PC-9 (cell line): ENCODE data around the gene ZSWIM1. TPM values are rescaled to one million over a fixed set of nuclear protein-coding genes. Genes with fewer than 3 reads are reported as not detected.

Experiments used
- BruUV-seq: library from RNA; stranded (reverse); fragments of 400-500 nt; replicated peaks from 2 replicates; lab custom pipeline; 2021; lab: Mats Ljungman, UMichigan
- CTCF ChIA-PET: fragments of 300-600 bp; sonication (Branson Sonifier 250); formaldehyde crosslinking; loops from one replicate; lab custom pipeline; 2022; ENCODE audit warnings: antibody characterized with exemption; lab: Charles Lee
- POLR2A ChIA-PET: fragments of 300-600 bp; sonication (Branson Sonifier 250); formaldehyde crosslinking; loops from one replicate; lab custom pipeline; 2022; ENCODE audit warnings: antibody characterized with exemption; ENCODE audit not compliant: unreplicated experiment; lab: Charles Lee
- DNase-seq, 2 experiments: peaks; one replicate each; pipeline versions ENCODE4 v3.0.0 to v3.0.0-alpha.2; 2015 to 2022; ENCODE audit warnings: mixed read lengths in 1 of 2
- H2AFZ ChIP-seq: fragments of 200-600 bp; sonication (generic); 2 replicates; pipeline ENCODE4 v1.8.1; 2017; ENCODE audit warnings: antibody characterized with exemption
- H3F3A ChIP-seq: fragments of 200-600 bp; sonication (generic); 2 replicates; pipeline ENCODE4 v1.8.1; 2017; ENCODE audit warnings: antibody characterized with exemption, mild to moderate bottlenecking, low read depth; ENCODE audit not compliant: insufficient read depth
- H3K27ac ChIP-seq: fragments of 200-600 bp; sonication (generic); 2 replicates; pipeline ENCODE4 v1.6.1; 2016; ENCODE audit warnings: mixed run types
- H3K27me3 ChIP-seq: fragments of 200-600 bp; sonication (generic); 2 replicates; pipeline ENCODE4 v1.6.1; 2016; ENCODE audit warnings: low read depth, mixed run types; ENCODE audit not compliant: insufficient read depth
- H3K36me3 ChIP-seq: fragments of 200-600 bp; sonication (generic); 2 replicates; pipeline ENCODE4 v1.6.1; 2016; ENCODE audit warnings: low read depth, mixed run types
- H3K4me1 ChIP-seq: fragments of 200-600 bp; sonication (generic); replicated peaks from 2 replicates; pipeline ENCODE4 v1.6.1; 2016; ENCODE audit warnings: mixed run types; ENCODE audit not compliant: insufficient read depth
- H3K4me2 ChIP-seq: fragments of 200-600 bp; sonication (generic); 2 replicates; pipeline ENCODE4 v1.6.1; 2017; ENCODE audit warnings: mixed run types
- H3K4me3 ChIP-seq: fragments of 200-600 bp; sonication (generic); 2 replicates; pipeline ENCODE4 v1.6.1; 2016; ENCODE audit warnings: mixed run types
- H3K79me2 ChIP-seq: fragments of 200-600 bp; sonication (generic); 2 replicates; pipeline ENCODE4 v1.6.1; 2017; ENCODE audit warnings: low read depth, mixed run types
- H3K9me2 ChIP-seq: fragments of 200-600 bp; sonication (generic); 2 replicates; pipeline ENCODE4 v1.8.1; 2017; ENCODE audit warnings: mild to moderate bottlenecking; ENCODE audit not compliant: insufficient read depth
- H3K9me3 ChIP-seq: fragments of 200-600 bp; sonication (generic); 2 replicates; pipeline ENCODE4 v1.8.1; 2016; ENCODE audit warnings: low read depth; ENCODE audit not compliant: insufficient read depth
- H4K20me1 ChIP-seq: fragments of 200-600 bp; sonication (generic); 2 replicates; pipeline ENCODE4 v1.8.1; 2017; ENCODE audit not compliant: insufficient read depth
- EZH2 ChIP-seq: fragments of 200-600 bp; sonication (generic); IDR thresholded peaks from 2 replicates; pipeline ENCODE4 v1.8.0; 2017; ENCODE audit warnings: antibody characterized with exemption, low read depth
- intact Hi-C: fragments of 100-400 bp; cut with micrococcal nuclease; formaldehyde crosslinking; loops from one replicate; pipeline ENCODE4 v1.10.0; 2022; ENCODE audit not compliant: unreplicated experiment
- total RNA-seq: library from RNA; stranded (reverse); gene quantifications from 2 replicates; pipeline ENCODE4 v1.2.3, GENCODE V29; 2021
- TF ChIP-seq, protein P1 (sequence below): fragments of 200-600 bp; sonication (generic); conservative IDR thresholded peaks from 2 replicates; pipeline ENCODE4 v1.6.1; 2017; ENCODE audit warnings: mixed run types, antibody characterized with exemption, mild to moderate bottlenecking, moderate library complexity

The ZSWIM1 gene
- total RNA-seq, 1 experiment from 2014 or later, result 13.2 TPM

DNA sequence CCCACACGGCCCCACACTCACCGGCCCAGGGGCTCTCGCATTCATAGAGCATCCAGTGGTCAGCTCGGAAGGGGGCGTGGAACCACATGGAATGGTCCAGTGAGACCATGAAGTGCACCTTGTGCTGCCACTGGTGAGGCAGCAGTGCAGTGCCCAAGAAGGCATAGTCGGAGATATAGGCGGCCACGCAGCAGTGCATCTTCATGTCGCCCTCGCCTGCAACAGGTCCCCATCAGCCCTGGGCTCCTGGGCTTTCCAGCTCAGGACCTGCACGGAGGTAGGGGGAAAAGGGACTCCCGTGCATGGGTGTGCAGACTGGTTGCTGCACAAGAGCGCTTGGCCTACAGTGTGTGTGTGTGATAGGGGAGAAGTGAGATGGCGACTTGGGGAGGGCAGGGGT lies 37.5 kb upstream of the ZSWIM1 start:
- H2AFZ ChIP-seq, result no peak overlapping the region
- CTCF ChIA-PET, result no interaction called here
- no peak for DNase-seq
- TF ChIP-seq EZH2, result no peak
- TF ChIP-seq, protein P1, sequence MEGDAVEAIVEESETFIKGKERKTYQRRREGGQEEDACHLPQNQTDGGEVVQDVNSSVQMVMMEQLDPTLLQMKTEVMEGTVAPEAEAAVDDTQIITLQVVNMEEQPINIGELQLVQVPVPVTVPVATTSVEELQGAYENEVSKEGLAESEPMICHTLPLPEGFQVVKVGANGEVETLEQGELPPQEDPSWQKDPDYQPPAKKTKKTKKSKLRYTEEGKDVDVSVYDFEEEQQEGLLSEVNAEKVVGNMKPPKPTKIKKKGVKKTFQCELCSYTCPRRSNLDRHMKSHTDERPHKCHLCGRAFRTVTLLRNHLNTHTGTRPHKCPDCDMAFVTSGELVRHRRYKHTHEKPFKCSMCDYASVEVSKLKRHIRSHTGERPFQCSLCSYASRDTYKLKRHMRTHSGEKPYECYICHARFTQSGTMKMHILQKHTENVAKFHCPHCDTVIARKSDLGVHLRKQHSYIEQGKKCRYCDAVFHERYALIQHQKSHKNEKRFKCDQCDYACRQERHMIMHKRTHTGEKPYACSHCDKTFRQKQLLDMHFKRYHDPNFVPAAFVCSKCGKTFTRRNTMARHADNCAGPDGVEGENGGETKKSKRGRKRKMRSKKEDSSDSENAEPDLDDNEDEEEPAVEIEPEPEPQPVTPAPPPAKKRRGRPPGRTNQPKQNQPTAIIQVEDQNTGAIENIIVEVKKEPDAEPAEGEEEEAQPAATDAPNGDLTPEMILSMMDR, result no peak
- intact Hi-C loops, result no loop called here
- no peaks in the 10 kb centered on the region for H3K9me2 ChIP-seq
- H3K36me3 ChIP-seq, result 0 out of 2 replicates have a peak, but pooled peaks cover 9% of the 10 kb centered on the region
- H3K9me3 ChIP-seq, result no peaks in the 10 kb centered on the region
- H3K4me1 ChIP-seq, result no peaks in the 10 kb centered on the region
- H4K20me1 ChIP-seq, result no peaks in the 10 kb centered on the region
- no peak overlapping the region for H3K27ac ChIP-seq
- no peak overlapping the region for H3K4me3 ChIP-seq
- H3K27me3 ChIP-seq, result no peaks in the 10 kb centered on the region
- BruUV-seq, result no TSS peak
- H3K4me2 ChIP-seq, result no peak overlapping the region
- no peaks in the 10 kb centered on the region for H3K79me2 ChIP-seq
- POLR2A ChIA-PET, result no interaction called here
- no peaks in the 10 kb centered on the region; the same call in 1 of the 2 replicates for H3F3A ChIP-seq

DNA sequence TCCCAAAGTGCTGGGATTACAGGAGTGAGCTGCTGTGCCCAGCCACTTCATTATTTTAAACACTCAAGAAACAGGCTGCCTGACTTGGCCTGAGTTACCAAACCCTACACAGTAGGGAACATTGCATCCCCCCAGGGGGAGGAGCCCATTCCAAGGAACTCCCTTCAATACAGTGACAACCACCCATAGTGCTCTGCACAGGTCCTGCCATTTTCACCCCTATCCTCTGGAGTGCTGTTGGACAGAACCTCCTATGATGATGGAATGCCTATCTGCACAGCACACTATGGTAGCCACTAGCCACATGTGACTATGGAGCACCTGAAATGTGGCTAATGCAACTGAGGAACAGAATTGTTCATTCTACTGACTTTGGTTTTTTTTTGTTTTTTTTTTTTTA lies 35.6 kb upstream of the ZSWIM1 start:
- Histone ChIP-seq H4K20me1 (no peaks in the 10 kb centered on the region), H3F3A (no peaks in the 10 kb centered on the region; the same call in 1 of the 2 replicates), H3K27me3 (no peaks in the 10 kb centered on the region), H3K36me3 (0 out of 2 replicates have a peak, but pooled peaks cover 9% of the 10 kb centered on the region), H3K9me2 (no peaks in the 10 kb centered on the region), H3K4me1 (no peaks in the 10 kb centered on the region), H3K9me3 (no peaks in the 10 kb centered on the region), H3K4me3 (no peak overlapping the region), H3K27ac (no peak overlapping the region), H3K79me2 (no peaks in the 10 kb centered on the region), H2AFZ (no peak overlapping the region), H3K4me2 (no peak overlapping the region)
- intact Hi-C loops, result no loop called here
- BruUV-seq, result no TSS peak
- DNase-seq, result no peak
- TF ChIP-seq, protein P1, result no peak
- no peak for TF ChIP-seq EZH2
- POLR2A ChIA-PET, result interaction anchor here (0.7 kb wide), 1 partner anchor 524 kb away, joined by 4 read pairs; no protein-coding TSS in a partner anchor
- CTCF ChIA-PET, result no interaction called here

DNA sequence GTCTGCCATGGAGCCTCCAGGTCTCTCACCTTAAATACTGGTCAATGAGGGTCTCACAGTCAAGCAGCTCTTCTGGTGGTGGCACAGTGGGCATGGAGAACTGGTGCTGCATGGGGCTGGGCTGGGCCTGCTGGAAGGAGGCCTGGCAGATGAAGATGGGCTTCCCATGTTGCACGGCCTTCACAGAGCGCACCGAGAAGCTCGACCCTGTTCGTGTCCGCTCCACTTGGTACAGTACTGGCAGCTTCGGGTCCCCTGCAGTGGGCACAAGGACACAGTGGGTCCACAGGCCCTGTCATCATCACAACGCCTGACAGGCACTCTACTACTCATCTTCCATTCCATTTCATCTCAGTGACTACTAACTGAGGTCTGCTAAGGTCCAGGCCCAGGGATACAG lies 32.6 kb upstream of the ZSWIM1 start:
- no peak for DNase-seq
- Histone ChIP-seq H3K79me2 (no peaks in the 10 kb centered on the region), H3K4me2 (no peak overlapping the region), H3K27me3 (no peaks in the 10 kb centered on the region), H4K20me1 (no peaks in the 10 kb centered on the region), H3K27ac (no peak overlapping the region), H3K9me3 (no peaks in the 10 kb centered on the region), H2AFZ (no peak overlapping the region), H3K9me2 (no peaks in the 10 kb centered on the region), H3F3A (no peaks in the 10 kb centered on the region), H3K36me3 (0 out of 2 replicates have a peak, but pooled peaks cover 9% of the 10 kb centered on the region), H3K4me3 (no peak overlapping the region), H3K4me1 (no peaks in the 10 kb centered on the region)
- TF ChIP-seq EZH2, result no peak
- ChIA-PET CTCF (no interaction called here), POLR2A (interaction anchor here (0.6 kb wide), 1 partner anchor 49 kb away, joined by 5 read pairs; no protein-coding TSS in a partner anchor)
- BruUV-seq, result no TSS peak
- intact Hi-C loops, result no loop called here
